Astrocyte (in vitro differentiated cells and primary cell): ENCODE measurements around the gene PLCL2.

Source experiments
- EZH2 ChIP-seq: IDR thresholded peaks from 2 replicates; pipeline ENCODE4 v1.6.1; 2012; ENCODE audit warnings: mild to moderate bottlenecking, low read length, inconsistent platforms; ENCODE audit not compliant: insufficient read depth
- TF ChIP-seq, protein P1 (sequence below): IDR thresholded peaks from 2 replicates; pipeline ENCODE4 v1.5.1; 2011; ENCODE audit warnings: low read depth, mild to moderate bottlenecking, inconsistent platforms, low read length, moderate library complexity; ENCODE audit not compliant: insufficient read depth

DNA sequence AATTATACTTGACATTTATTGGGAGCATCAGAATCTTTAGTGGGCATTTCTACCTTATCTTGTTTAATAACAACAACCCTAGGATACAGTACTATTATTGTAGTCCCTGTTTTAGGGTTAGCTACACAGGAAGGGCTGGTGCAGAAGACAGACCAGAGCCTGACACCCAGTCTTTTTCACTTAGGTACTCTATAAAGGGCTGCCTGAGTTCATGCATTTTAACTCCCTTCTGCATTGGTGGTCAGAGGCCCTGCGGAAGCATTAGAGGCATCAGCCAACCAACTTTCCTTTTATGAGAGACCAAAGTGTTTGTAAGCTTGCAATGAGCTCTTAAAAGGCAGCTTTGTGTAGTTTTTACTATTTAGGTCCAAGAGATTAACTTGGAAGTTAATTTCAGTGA, 105.4 kb downstream of the PLCL2 start:
- TF ChIP-seq, protein P1, sequence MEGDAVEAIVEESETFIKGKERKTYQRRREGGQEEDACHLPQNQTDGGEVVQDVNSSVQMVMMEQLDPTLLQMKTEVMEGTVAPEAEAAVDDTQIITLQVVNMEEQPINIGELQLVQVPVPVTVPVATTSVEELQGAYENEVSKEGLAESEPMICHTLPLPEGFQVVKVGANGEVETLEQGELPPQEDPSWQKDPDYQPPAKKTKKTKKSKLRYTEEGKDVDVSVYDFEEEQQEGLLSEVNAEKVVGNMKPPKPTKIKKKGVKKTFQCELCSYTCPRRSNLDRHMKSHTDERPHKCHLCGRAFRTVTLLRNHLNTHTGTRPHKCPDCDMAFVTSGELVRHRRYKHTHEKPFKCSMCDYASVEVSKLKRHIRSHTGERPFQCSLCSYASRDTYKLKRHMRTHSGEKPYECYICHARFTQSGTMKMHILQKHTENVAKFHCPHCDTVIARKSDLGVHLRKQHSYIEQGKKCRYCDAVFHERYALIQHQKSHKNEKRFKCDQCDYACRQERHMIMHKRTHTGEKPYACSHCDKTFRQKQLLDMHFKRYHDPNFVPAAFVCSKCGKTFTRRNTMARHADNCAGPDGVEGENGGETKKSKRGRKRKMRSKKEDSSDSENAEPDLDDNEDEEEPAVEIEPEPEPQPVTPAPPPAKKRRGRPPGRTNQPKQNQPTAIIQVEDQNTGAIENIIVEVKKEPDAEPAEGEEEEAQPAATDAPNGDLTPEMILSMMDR, result no peak
- TF ChIP-seq EZH2, result no peak
